Left ventricle myocardium inferior (tissue), 1 donor: ENCODE results near the gene TRIM17. TPM values are rescaled to one million over a fixed set of nuclear protein-coding genes. Genes with fewer than 3 reads are reported as not detected.

Experiments used
- DNase-seq: peaks from one replicate; pipeline ENCODE4 v3.0.0-alpha.2; 2020
- H3K27ac ChIP-seq: fragments of 200-600 bp; replicated peaks from 2 replicates; pipeline ENCODE4 v1.8.0; 2021
- H3K27me3 ChIP-seq: fragments of 200-600 bp; 2 replicates; pipeline ENCODE4 v1.8.0; 2021; ENCODE audit warnings: low read depth
- H3K36me3 ChIP-seq: fragments of 200-600 bp; 2 replicates; pipeline ENCODE4 v1.8.0; 2021
- H3K4me1 ChIP-seq: fragments of 200-600 bp; 2 replicates; pipeline ENCODE4 v1.8.0; 2021
- H3K4me3 ChIP-seq: fragments of 200-600 bp; 2 replicates; pipeline ENCODE4 v1.8.0; 2021; ENCODE audit warnings: mild to moderate bottlenecking, moderate library complexity
- H3K9me3 ChIP-seq: fragments of 200-600 bp; replicated peaks from 2 replicates; pipeline ENCODE4 v1.8.0; 2021
- intact Hi-C: fragments of 100-400 bp; cut with micrococcal nuclease; formaldehyde crosslinking; loops from one replicate; pipeline ENCODE4 v1.11.0; 2022
- total RNA-seq: library from RNA; stranded (reverse); fragmentation: NEBNext Ultra II Directional; extraction: Animal tissue kit (Norgen Biotek cat#: 25700); gene quantifications from one replicate; pipeline ENCODE4 v1.2.1, GENCODE V29; 2021
- TF ChIP-seq, protein P1 (sequence below): fragments of 200-600 bp; IDR thresholded peaks from 2 replicates; pipeline ENCODE4 v1.8.0; 2021; ENCODE audit warnings: antibody characterized with exemption, mild to moderate bottlenecking, borderline replicate concordance
- donor health status: DM: no; HTN: yes; CAD: no; lungs with severe emphysema.

The TRIM17 gene
- total RNA-seq, 1 donor from 2014 or later = 0.36 TPM

DNA sequence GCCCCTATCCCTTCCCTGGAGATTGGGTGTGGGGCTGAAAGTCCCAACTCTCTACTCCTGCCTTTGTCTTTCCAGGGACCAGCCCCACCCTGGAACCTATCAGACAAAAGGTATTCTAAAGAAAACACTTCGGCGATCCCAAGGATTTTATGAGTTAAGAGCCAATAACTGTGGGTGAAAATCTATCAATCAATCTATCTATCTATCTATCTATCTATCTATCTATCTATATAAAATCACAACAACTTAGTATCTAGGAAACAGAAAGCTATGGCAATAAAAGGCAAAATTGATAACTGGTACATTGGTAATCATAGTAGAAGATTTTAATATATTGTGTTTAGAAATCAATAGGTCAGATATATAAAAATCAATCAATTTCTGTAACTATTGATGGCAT, 32.9 kb downstream of the TRIM17 start:
- peaks cover 10% of the 10 kb centered on the region for H3K4me1 ChIP-seq
- H3K4me3 ChIP-seq = no peak overlapping the region
- no peak overlapping the region for H3K27ac ChIP-seq
- TF ChIP-seq, protein P1, sequence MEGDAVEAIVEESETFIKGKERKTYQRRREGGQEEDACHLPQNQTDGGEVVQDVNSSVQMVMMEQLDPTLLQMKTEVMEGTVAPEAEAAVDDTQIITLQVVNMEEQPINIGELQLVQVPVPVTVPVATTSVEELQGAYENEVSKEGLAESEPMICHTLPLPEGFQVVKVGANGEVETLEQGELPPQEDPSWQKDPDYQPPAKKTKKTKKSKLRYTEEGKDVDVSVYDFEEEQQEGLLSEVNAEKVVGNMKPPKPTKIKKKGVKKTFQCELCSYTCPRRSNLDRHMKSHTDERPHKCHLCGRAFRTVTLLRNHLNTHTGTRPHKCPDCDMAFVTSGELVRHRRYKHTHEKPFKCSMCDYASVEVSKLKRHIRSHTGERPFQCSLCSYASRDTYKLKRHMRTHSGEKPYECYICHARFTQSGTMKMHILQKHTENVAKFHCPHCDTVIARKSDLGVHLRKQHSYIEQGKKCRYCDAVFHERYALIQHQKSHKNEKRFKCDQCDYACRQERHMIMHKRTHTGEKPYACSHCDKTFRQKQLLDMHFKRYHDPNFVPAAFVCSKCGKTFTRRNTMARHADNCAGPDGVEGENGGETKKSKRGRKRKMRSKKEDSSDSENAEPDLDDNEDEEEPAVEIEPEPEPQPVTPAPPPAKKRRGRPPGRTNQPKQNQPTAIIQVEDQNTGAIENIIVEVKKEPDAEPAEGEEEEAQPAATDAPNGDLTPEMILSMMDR = no peak
- H3K9me3 ChIP-seq = no peaks in the 10 kb centered on the region
- H3K36me3 ChIP-seq = no peaks in the 10 kb centered on the region
- intact Hi-C loops = no loop called here
- DNase-seq = no peak
- no peaks in the 10 kb centered on the region for H3K27me3 ChIP-seq

DNA sequence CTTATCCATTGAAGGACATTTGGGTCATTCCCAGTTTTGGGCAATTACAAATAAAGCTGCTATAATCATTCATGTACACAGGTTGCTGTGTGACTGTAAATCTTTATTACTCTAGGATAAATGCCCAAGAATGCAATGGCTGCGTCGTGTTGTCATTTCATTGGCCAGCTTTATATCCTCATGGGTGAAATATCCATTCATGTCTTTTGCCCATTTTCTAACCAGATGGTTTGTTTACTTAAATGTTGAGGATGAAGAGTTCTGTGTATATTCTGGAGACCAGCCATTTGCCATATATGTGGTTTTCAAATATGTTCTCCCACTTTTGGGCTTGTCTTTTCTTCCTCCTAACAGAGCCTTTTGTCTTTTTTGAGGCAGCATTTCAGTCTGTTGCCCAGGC, 35.3 kb downstream of the TRIM17 start:
- Histone ChIP-seq H3K4me1 (peaks cover 33% of the 10 kb centered on the region), H3K27me3 (peaks cover 6% of the 10 kb centered on the region), H3K4me3 (no peak overlapping the region), H3K36me3 (peaks cover 18% of the 10 kb centered on the region), H3K9me3 (no peaks in the 10 kb centered on the region), H3K27ac (no peak overlapping the region)
- TF ChIP-seq, protein P1 = no peak
- DNase-seq = no peak
- intact Hi-C loops = no loop called here

DNA sequence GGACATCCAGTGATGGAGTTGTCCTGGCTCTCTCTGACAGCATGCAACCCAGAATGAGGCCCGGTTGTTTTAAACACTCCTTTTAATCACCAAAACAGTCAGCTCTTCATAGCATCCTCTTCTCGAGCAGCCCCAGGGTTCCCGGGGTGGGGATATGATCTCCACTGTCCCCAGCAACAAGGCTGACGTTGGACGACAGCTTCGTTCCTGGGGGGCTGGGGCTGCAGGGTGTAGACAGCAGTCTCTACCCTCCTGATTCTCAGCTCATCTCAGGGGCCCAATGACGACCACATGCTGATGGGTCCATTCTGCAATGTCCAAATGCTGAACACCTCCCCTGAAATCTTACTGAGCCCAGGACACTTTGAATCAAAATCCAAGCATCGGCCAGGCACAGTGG, 37.0 kb downstream of the TRIM17 start:
- TF ChIP-seq, protein P1 = no peak
- Histone ChIP-seq H3K4me3 (no peak overlapping the region), H3K9me3 (no peaks in the 10 kb centered on the region), H3K27me3 (peaks cover 6% of the 10 kb centered on the region), H3K4me1 (peaks cover 47% of the 10 kb centered on the region), H3K27ac (no peak overlapping the region), H3K36me3 (peaks cover 30% of the 10 kb centered on the region)
- DNase-seq = no peak
- intact Hi-C loops = no loop called here

DNA sequence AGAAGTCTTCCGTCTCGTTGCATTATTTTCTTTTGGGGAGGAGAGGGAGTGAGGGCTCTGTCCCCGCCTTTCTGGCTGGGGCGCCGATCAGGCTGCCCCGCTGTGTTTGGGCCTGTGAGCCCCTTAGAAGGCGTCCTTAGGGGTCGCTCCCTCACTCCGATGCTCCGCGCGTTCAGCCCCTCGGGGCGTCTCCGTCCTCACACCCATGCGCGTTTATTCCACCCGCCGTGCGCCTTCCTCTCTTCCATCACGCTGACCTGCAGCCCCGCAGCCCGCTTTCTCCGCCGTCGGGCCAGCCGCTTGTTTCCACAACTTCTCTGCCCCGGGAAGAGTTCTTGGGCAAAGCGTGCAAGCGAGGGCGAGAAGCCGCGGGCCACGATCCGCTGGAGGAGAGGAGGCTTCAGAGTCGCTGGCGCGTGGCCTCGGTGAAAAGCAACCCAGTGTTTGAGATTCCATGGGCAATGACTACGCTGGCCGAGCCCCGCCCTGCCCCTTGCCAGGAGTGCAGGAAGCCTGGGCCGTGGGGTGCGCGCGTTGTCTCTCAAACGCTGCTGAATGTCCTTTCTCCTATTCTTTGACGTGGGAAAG, 37.7 kb downstream of the TRIM17 start:
- peaks cover 54% of the 10 kb centered on the region for H3K4me1 ChIP-seq
- peak overlapping the region; percentile 95 for H3K27ac ChIP-seq
- H3K36me3 ChIP-seq = peaks cover 30% of the 10 kb centered on the region
- intact Hi-C loops = no loop called here
- TF ChIP-seq, protein P1 = peak; percentile 16
- no peaks in the 10 kb centered on the region for H3K9me3 ChIP-seq
- peaks cover 6% of the 10 kb centered on the region for H3K27me3 ChIP-seq
- DNase-seq = no peak
- peak overlapping the region; percentile 64 for H3K4me3 ChIP-seq

DNA sequence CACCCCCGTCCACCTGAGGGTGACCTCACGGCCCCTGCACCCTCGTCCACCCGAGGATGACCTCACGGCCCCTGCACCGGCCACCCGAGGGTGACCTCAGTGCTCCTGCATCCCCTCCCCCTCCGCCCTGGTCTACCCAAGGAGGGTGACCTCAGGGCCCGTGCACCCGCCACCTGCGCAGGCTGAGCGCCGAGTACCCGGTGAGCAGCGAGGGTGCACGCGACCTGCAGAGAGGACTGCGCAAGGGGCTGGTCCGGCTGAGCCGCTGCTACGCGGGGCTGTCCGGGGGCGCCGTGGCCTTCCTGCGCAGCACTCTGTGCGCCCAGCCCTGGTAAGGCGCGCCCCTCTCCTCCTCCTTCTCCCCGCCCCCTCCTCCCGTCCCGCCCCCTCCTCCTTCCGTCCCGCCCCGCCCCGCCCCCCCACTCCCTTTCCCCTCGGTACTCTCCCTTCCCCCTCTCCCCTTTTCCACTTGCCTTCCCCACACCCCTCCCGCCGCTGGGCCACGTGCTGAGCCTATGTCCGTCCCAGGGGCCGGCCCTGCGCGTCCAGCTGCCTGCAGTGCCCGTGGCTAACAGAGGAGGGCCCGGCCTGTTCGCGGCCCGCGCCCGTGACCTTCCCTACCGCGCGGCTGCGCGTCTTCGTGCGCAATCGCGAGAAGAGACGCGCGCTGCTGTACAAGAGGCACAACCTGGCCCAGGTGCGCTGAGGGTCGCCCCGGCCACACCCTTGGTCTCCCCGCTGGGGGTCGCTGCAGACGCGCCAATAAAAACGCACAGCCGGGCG, 38.4 kb downstream of the TRIM17 start:
- Histone ChIP-seq H3K27me3 (peaks cover 6% of the 10 kb centered on the region), H3K36me3 (peaks cover 30% of the 10 kb centered on the region), H3K4me1 (peaks cover 61% of the 10 kb centered on the region), H3K4me3 (peak overlapping the region; percentile 64), H3K27ac (peak overlapping the region; percentile 95), H3K9me3 (no peaks in the 10 kb centered on the region)
- TF ChIP-seq, protein P1 = peak; percentile 60
- intact Hi-C loops = no loop called here
- peak; percentile 74 for DNase-seq
